MM.1S (cell line): ENCODE data around the gene EXOSC5.
"Not testable (repeated sequence)": the region's sequence is repeated elsewhere in the genome, so short reads cannot be mapped to it uniquely, and the experiment has no call there.

Source experiments
- DNase-seq: peaks from one replicate; pipeline ENCODE4 v3.0.0-alpha.2; 2015
- H2AFZ ChIP-seq: fragments of 300-600 bp; sonication (generic); 2 replicates; pipeline ENCODE4 v1.6.0; 2016; ENCODE audit warnings: antibody characterized with exemption, low read length
- H3F3A ChIP-seq: fragments of 300-600 bp; sonication (generic); 2 replicates; pipeline ENCODE4 v1.6.1; 2016; ENCODE audit warnings: mild to moderate bottlenecking, antibody characterized with exemption, low read length, moderate library complexity, mixed read lengths; ENCODE audit not compliant: insufficient read depth
- H3K27ac ChIP-seq: fragments of 300-600 bp; sonication (generic); 2 replicates; pipeline ENCODE4 v1.5.1; 2016; ENCODE audit warnings: mild to moderate bottlenecking, low read length
- H3K27me3 ChIP-seq: fragments of 300-600 bp; sonication (generic); replicated peaks from 2 replicates; pipeline ENCODE4 v1.6.0; 2016; ENCODE audit warnings: low read length; ENCODE audit not compliant: insufficient read depth
- H3K36me3 ChIP-seq: fragments of 300-600 bp; sonication (generic); replicated peaks from 2 replicates; pipeline ENCODE4 v1.6.1; 2016; ENCODE audit warnings: mild to moderate bottlenecking, low read length, mixed read lengths; ENCODE audit not compliant: insufficient read depth
- H3K4me1 ChIP-seq: fragments of 300-600 bp; sonication (generic); 2 replicates; pipeline ENCODE4 v1.6.1; 2016; ENCODE audit warnings: low read length, mixed read lengths
- H3K4me2 ChIP-seq: fragments of 300-600 bp; sonication (generic); 2 replicates; pipeline ENCODE4 v1.6.0; 2016; ENCODE audit warnings: low read depth, low read length
- H3K4me3 ChIP-seq: fragments of 300-600 bp; sonication (generic); 2 replicates; pipeline ENCODE4 v1.5.1; 2016; ENCODE audit warnings: low read length, mixed read lengths
- H3K79me2 ChIP-seq: fragments of 300-600 bp; sonication (generic); 2 replicates; pipeline ENCODE4 v1.6.1; 2016; ENCODE audit warnings: mixed run types, low read length, mixed read lengths
- H3K9ac ChIP-seq: fragments of 300-600 bp; sonication (generic); 2 replicates; pipeline ENCODE4 v1.6.1; 2016; ENCODE audit warnings: low read length, mixed read lengths
- H3K9me2 ChIP-seq: fragments of 300-600 bp; sonication (generic); replicated peaks from 2 replicates; pipeline ENCODE4 v1.6.1; 2016; ENCODE audit warnings: mild to moderate bottlenecking, low read length, mixed read lengths; ENCODE audit not compliant: insufficient read depth
- H3K9me3 ChIP-seq: fragments of 300-600 bp; sonication (generic); replicated peaks from 2 replicates; pipeline ENCODE4 v1.6.1; 2016; ENCODE audit warnings: mild to moderate bottlenecking, low read length, mixed read lengths; ENCODE audit not compliant: insufficient read depth
- H4K20me1 ChIP-seq: fragments of 300-600 bp; sonication (generic); 2 replicates; pipeline ENCODE4 v1.6.1; 2016; ENCODE audit warnings: mild to moderate bottlenecking, low read length, moderate library complexity, mixed read lengths; ENCODE audit not compliant: insufficient read depth
- EZH2 ChIP-seq: fragments of 300-600 bp; sonication (generic); optimal IDR thresholded peaks from 2 replicates; pipeline ENCODE3; 2017; ENCODE audit warnings: low read depth, mild to moderate bottlenecking, antibody characterized with exemption, low read length, mixed read lengths
- EZH2phosphoT487 ChIP-seq: fragments of 300-600 bp; sonication (generic); IDR thresholded peaks from 2 replicates; pipeline ENCODE4 v1.6.1; 2018; ENCODE audit warnings: antibody characterized with exemption, low read length
- TF ChIP-seq, protein P1 (sequence below): fragments of 300-600 bp; sonication (generic); IDR thresholded peaks from 2 replicates; pipeline ENCODE4 v1.5.1; 2016; ENCODE audit warnings: antibody characterized with exemption, low read length, mixed read lengths

The EXOSC5 gene

DNA sequence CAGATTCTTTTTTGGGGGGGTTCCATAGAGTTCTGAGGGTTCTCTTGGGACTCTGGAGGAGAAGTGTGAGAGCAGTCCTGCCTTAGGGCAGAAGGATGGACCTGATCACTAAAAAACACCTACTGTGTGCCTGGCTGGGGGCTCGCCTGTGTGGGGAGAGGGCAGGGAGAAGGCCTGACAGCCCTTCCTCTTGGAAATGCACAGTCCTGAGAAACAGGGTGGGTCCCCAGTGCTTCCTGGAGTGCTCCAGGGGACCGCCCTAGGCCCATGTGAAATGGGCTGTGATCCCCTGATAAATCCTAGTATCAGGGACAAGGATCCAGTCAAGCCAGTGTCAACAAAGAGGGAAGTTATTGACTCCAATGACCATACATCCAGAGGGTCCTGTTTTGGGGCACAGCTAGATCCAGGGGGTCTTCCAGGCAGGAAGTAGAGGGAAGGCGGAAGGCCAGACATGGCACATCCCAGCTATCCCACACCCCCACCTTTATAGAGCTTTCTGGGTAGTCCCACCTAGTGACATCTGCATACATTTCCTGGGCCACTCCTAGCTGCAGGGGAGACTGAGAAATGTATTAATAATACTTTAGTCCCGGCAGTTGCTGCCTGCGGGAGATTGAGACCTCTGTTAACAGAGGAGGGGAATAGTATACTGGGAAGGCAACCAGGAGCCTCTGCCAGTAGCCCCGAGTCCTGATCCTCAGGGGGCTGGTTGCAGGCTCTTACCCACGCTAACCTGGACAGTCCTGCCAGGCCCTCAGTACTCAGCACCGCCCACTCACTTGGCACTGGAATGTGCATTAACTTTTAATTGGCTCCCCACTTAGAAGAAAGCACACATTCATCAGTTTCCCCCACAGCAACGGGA, 14.2 kb upstream of the EXOSC5 start:
- no peak for TF ChIP-seq EZH2
- TF ChIP-seq EZH2phosphoT487, result no peak
- TF ChIP-seq, protein P1, sequence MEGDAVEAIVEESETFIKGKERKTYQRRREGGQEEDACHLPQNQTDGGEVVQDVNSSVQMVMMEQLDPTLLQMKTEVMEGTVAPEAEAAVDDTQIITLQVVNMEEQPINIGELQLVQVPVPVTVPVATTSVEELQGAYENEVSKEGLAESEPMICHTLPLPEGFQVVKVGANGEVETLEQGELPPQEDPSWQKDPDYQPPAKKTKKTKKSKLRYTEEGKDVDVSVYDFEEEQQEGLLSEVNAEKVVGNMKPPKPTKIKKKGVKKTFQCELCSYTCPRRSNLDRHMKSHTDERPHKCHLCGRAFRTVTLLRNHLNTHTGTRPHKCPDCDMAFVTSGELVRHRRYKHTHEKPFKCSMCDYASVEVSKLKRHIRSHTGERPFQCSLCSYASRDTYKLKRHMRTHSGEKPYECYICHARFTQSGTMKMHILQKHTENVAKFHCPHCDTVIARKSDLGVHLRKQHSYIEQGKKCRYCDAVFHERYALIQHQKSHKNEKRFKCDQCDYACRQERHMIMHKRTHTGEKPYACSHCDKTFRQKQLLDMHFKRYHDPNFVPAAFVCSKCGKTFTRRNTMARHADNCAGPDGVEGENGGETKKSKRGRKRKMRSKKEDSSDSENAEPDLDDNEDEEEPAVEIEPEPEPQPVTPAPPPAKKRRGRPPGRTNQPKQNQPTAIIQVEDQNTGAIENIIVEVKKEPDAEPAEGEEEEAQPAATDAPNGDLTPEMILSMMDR, result no peak
- Histone ChIP-seq H3K27me3 (no peaks in the 10 kb centered on the region), H3K9me3 (no peaks in the 10 kb centered on the region), H3K4me2 (no peak overlapping the region), H3K4me3 (no peak overlapping the region), H3K27ac (no peak overlapping the region), H3F3A (no peaks in the 10 kb centered on the region), H3K9me2 (no peaks in the 10 kb centered on the region), H3K79me2 (no peaks in the 10 kb centered on the region), H3K9ac (no peak overlapping the region), H3K4me1 (peaks cover 21% of the 10 kb centered on the region), H3K36me3 (no peaks in the 10 kb centered on the region), H4K20me1 (no peaks in the 10 kb centered on the region), H2AFZ (no peak overlapping the region)
- no peak for DNase-seq

DNA sequence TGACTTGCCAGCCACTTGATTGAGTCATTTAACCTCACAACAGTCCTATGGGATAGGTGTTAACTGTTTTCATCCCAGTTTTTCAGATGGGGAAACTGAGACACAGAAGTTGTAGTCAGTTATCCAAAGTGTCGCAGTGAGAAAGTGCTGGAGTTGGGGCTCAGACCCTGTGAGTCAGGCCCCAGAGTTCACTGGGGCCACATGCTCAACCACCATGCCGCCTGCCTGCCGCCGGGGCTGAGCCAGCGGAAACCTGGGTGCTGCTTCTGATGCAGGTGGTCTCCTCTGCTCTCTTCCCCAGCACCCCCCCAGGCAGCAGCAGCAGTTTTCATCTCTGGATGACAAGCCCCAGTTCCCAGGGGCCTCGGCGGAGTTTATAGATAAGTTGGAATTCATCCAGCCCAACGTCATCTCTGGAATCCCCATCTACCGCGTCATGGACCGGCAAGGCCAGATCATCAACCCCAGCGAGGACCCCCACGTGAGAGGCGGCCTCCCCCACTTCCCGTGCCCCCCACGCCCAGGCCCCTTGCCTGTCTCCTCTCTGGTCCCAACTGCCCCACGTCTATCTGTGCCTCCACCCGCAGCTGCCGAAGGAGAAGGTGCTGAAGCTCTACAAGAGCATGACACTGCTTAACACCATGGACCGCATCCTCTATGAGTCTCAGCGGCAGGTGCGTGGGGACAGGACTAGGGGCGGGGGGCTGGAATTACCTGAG, 13.3 kb upstream of the EXOSC5 start:
- no peak for DNase-seq
- no peaks in the 10 kb centered on the region for H3K27me3 ChIP-seq
- H3K9me2 ChIP-seq, result no peaks in the 10 kb centered on the region
- H3F3A ChIP-seq, result no peaks in the 10 kb centered on the region
- no peak for TF ChIP-seq EZH2phosphoT487
- no peak for TF ChIP-seq EZH2
- H3K4me3 ChIP-seq, result no peak overlapping the region
- H3K4me2 ChIP-seq, result peak overlapping the region; percentile 66
- peaks cover 21% of the 10 kb centered on the region for H3K4me1 ChIP-seq
- no peaks in the 10 kb centered on the region for H4K20me1 ChIP-seq
- H3K36me3 ChIP-seq, result no peaks in the 10 kb centered on the region
- no peak overlapping the region for H2AFZ ChIP-seq
- no peaks in the 10 kb centered on the region for H3K9me3 ChIP-seq
- H3K9ac ChIP-seq, result peak overlapping the region; percentile 39
- no peaks in the 10 kb centered on the region for H3K79me2 ChIP-seq
- peak overlapping the region; percentile 58; the same call in 1 of the 2 replicates for H3K27ac ChIP-seq

DNA sequence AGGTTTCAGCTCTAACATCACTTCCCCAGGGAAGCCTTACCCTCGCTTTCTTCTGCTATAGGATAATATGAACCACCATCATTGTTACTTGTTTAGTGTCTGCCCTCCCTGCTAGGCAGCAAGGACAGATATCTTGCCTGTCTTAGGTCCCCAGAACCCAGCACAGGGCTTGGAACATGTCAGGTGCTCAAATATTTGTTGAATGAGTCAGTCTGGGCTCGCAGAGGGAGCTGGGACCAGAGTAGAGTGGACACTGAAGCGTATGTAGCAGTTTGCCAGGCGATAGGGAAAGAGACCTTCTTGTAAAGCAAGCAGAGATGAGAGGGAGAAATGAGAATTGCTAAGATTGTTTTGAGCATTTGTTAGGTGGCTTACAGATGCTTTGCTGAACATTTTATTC, 12.1 kb upstream of the EXOSC5 start:
- Histone ChIP-seq H3K36me3 (no peaks in the 10 kb centered on the region), H3K4me2 (peak overlapping the region; percentile 66), H3K4me1 (peaks cover 21% of the 10 kb centered on the region), H3K9ac (peak overlapping the region; percentile 28; the same call in 1 of the 2 replicates), H3K9me2 (no peaks in the 10 kb centered on the region), H2AFZ (no peak overlapping the region), H3K79me2 (no peaks in the 10 kb centered on the region), H4K20me1 (no peaks in the 10 kb centered on the region), H3K27ac (peak overlapping the region; percentile 58), H3K27me3 (no peaks in the 10 kb centered on the region), H3F3A (no peaks in the 10 kb centered on the region), H3K4me3 (0 out of 2 replicates have a peak overlapping the region, but pooled peaks have one; percentile 16), H3K9me3 (no peaks in the 10 kb centered on the region)
- TF ChIP-seq EZH2 (no peak), EZH2phosphoT487 (no peak)
- TF ChIP-seq, protein P1, result no peak
- peak; percentile 38 for DNase-seq

DNA sequence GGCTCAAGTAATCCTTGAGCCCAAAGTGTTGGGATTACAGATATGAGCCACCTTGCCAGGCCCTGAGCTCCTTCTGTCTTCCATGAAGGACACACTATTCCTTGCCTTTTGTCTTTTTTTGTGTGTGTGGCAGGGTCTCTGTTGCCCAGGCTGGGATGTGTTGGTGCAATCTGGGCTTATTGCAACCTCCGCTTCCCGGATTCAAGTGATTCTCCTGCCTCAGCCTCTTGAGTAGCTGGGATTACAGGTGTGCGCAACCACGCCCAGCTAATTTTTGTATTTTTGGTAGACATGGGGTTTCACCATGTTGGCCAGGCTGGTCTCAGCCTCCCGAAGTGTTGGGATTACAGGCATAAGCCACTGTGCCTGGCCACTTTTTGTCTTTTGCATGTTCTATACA, 11.7 kb upstream of the EXOSC5 start:
- H3K27me3 ChIP-seq, H3K9me2 ChIP-seq, H4K20me1 ChIP-seq, H3F3A ChIP-seq, H3K9me3 ChIP-seq, H2AFZ ChIP-seq, H3K79me2 ChIP-seq, H3K36me3 ChIP-seq, DNase-seq: not testable (repeated sequence)
- H3K4me2 ChIP-seq, result peak overlapping the region; percentile 66; the same call in 1 of the 2 replicates
- H3K27ac ChIP-seq, result peak overlapping the region; percentile 58; the same call in 1 of the 2 replicates
- 0 out of 2 replicates have a peak overlapping the region, but pooled peaks have one; percentile 16 for H3K4me3 ChIP-seq
- H3K9ac ChIP-seq, result peak overlapping the region; percentile 28; the same call in 1 of the 2 replicates
- H3K4me1 ChIP-seq, result peaks cover 21% of the 10 kb centered on the region
